Body of pancreas (tissue), 4 donors: ENCODE measurements around the gene ABCC11.

ENCODE experiments used
- CTCF ChIP-seq, 7 experiments: fragments of 450-650 bp in 4 of 7; fragments of 200-600 bp in 3 of 7; sonication (generic) in 3 of 7; IDR thresholded peaks; one replicate each; pipeline ENCODE4 v1.5.1; 2016 to 2019; ENCODE audit warnings: antibody characterized with exemption in 7 of 7
- POLR2A ChIP-seq, 3 donors: fragments of 450-650 bp; IDR thresholded peaks; one replicate each; pipeline ENCODE4 v1.6.1; 2016; ENCODE audit warnings: antibody characterized with exemption in 3 of 3, mild to moderate bottlenecking in 2 of 3

GRCh38 chr16:48165961-48166578, 81.3 kb downstream of the ABCC11 start:
- TF ChIP-seq CTCF (IDR thresholded peaks at IDR 0.05) (no peak), POLR2A (IDR thresholded peaks at IDR 0.05) (no peak)
